Activated CD4-positive, CD25-positive, alpha-beta regulatory T cell treated with anti-CD3 and anti-CD28 coated beads, Interleukin-2, amount 50 U/mL, for 72 hours (primary cell): ENCODE results near the gene ZNF618.

Experiments
- DNase-seq: peaks from one replicate; pipeline ENCODE4 v3.0.0; 2021

The ZNF618 gene

DNA sequence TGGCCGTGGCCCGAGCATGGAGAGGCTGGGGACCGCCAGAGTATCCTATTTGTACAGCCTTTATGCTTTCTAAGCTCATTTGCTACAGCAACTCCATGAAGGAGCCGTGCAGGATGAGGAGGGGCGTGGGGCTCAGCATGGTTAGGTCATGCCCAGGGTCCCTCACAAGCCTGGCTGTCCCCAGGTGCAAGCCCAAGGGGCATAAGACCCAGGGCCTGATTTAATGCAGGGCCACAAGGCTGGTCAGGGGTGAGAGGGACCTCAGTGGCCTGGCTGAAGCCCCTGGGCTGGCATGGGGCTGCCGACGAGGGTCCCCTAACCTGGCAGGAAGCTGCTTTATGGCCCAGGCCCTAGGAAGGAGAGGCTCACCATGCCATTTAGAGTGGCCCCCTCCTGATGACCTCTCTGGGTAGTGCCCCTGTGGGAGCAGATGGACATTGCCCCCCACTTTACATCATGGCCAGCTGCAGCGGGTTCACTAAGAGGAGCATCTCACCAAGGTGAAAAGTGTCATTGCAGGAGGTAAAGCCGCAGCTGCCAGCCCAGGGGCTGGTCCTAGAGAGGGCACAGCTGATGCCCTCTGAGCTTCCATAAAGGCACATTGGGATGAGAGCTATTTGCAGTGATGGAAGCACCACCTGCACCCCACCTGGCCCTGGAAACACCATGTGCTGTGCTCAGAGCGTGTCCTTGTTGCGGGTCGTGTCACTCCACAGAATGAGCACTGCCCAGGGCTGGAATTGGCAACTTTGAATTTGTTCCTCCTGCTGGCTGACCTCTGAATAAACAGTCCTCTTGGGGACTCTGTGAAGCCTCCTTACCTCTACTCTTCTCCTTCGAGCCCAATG lies 58.9 kb downstream of the ZNF618 start:
- no peak for DNase-seq

- DNase-seq: no peak
These were observed 59.7 kb downstream of the ZNF618 start for GRCh38 chr9:113935677-113936380.

DNA sequence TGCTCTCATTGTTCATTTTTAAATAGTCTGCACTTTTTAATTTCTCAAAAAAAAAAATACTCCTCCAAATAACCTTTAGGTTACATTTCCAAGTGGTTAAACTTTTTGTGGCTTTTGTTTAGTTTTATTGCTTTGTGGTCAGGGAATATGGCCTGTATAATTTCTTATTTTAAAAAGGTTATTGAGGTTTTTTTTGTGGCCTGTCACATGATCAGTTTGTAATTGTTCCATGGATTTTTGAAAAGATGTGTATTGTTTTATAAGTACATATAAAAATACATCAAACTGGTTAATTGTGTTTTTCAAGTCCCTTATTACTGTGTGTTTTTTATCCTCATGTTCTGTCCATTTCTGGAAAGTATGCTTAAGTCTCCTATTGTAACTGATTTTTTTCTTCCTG lies 64.0 kb downstream of the ZNF618 start:
- DNase-seq: no peak

DNA sequence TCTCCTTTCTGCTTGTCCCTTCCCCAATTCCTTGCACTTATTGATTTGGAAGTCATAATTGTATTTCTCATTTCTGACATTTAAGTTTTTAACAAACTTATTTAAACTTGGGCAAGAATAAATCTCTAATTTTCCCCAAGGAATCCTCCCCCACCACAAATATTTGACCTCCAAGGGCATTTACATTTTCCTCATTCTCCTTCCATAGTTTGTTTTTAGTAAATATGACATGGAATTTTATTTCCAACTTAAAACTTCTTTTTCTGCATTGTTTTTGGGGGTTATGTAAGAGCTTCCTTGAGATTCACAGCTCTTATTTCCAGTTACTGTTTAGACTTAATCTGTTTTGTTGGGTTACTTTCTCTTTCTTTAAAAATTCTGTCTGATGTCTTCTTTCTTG lies 64.9 kb downstream of the ZNF618 start:
- DNase-seq: no peak

DNA sequence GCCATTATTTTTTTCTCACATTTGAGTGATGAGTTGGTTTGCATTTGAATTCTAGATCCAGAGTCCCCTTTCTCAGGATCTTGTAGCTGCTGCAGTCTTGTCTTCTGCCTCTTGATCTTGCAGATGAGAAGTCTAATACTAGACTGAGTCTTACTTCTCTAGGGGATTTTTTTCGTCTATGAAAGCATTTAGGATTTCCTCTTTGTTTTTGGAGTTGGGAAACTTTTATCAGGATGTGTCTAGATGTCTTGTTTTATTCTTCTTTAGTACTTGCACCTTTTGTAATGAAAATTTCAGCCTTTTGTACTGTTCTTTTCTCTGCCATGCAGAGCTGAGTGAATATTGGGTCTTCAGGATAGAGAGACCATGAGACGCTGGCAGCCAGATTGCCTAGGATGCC lies 65.4 kb downstream of the ZNF618 start:
- DNase-seq: no peak

DNA sequence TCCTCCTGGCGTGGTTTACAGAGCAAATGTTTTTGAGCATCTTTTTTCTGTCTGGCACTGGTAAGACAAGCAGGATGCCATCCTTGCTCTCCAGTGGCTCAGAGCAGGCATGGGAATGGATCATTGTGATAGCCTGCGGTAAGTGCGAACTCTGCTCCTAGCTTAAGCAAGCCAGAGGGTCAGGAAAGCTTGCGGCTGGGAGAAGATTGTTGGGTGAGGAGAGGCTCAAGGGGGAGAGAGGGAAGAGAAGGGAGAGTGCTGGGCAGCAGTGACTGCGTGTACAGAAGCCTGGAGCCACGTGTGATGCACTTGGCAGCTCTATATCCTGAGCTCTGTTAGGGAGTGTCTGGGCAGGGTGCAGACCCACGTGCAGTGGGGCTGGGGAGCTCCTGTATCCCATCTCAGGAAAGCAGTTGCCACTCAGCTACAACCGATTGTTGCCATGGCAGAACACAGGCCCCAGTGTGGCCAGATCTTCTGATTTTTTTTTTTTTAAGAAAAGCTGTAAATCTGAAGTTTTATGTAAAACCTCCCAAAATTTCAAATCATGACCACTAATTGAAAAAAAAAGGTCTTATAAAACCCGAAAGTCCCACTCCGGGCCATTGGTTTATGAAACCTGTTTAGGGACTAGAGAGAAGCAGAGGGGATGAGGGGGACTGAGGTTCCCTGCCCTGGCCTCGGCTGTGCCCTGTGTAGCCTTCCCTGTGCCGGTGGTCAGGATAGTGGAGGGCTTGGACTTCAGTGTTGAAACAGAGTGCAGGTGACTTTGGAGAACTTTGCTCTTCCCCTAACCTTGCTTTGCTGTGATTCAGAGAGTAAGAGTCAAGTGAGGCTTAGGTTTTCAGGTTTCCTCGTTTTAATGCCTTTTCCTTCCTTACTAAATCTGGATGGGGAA lies 67.3 kb downstream of the ZNF618 start:
- no peak for DNase-seq

- no peak for DNase-seq
These were observed 69.7 kb downstream of the ZNF618 start for GRCh38 chr9:113945784-113946183.

DNA sequence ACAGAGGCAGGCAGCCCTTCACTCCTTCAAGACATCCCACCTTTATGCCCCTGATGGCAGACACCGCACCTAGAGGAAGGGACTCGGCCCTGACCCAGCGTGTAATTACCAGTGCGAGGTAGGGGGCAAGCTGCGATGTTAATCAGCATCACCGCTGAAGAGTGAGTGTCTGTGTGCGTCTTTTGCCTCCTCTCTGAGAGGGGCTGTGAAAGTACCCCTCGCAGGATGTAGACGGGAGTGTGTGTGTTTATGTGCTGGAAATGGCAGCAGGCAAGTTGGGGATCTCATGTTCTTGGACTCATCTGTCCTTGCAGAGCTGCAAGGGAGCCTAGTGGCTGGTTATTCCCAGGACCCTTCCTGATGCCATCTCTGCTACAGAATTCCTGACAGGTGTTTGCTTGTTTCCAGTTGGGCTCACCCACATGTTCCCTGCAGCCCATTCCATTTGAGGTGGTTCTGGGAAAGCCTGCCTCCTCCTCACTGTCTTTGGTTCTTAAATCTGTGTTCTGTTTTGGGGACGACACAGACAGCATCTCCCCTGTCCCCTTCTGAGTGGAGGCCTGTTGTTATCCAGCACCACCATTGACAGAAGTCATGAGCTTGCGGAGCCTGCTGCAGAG lies 70.5 kb downstream of the ZNF618 start:
- no peak for DNase-seq

- DNase-seq: no peak
These were observed 71.8 kb downstream of the ZNF618 start for GRCh38 chr9:113947941-113948340.

- no peak for DNase-seq
These were observed 72.9 kb downstream of the ZNF618 start for GRCh38 chr9:113948891-113949570.

DNA sequence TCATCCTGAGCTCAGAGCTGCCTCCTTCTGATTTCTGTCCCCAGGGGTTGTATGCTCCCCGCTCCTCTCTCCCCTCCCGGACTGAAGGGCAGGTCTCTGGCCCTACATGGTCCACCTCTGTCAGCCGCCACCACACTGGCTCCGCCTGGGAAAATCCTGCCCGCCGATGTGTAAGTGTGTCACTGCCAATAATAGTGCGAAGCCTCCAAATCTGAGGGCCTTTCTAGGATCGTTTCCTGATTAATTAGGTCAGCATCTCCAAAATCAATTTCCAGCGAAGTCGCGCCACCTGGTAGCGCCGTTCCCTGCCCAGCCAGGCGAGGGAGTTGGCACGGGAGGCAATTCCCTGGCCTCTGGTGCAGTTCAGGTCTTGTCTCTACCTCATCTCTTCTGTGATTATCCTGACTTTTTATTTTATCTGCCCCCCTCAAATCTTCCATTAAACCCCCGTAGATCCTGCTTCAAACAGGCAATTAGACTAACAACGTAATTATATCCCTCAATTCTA lies 73.5 kb downstream of the ZNF618 start:
- DNase-seq: no peak

DNA sequence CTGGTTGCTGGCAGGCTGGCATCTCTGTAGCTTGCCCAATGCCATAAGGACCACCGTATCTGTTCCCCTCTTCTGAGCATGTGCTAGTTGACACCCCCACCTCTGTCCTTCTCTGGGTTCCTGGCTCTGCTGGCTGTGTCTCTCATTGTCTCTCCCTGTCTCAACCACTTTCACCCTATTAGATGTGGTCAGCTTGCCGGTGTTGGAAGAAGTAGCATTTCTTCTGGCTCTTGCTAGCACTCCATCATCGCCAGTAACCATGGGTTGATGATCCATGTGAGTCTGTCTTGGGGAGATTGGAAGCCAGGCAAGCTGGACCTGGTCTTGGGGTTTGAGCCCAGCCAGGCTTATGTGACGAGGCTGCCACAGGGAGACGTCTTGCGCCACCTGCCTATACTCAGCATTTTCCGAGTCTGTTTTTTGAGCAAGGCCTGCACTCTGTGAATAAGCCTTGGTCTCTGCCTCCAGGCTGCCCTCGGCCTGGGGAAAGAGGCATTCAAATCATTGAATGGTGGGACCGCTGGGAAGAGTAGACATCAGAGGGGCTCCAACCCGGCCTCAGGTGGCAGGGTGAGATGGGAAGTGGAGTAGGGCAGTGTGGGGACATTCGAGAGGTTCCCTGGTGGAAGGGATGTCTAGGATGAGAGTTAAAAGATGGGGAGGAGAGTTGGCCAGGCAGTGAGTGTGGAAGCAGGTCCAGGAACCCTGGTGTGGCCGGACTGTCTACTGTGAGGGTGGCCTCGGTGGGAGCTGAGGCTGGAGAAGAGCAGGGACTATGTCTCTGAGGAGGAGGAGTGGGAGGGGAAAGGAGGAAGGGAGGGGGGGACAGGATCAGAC lies 74.3 kb downstream of the ZNF618 start:
- DNase-seq: no peak

DNA sequence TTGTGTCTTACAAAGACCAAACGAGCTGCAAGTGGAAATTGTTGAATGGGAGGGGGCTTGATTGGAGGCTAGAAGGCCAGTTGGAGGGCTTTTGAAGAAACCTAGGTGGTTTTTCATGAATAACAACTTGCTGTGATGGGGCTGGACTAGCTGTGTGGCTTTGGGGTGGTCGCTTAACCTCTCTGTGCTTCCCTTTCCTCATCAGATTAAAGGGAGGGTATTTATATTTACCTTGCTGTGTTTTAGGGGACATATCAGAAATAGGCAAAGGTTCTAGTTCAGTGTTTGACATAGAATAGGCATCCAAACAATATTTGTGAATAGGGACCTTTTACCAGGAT lies 74.9 kb downstream of the ZNF618 start:
- DNase-seq: no peak

DNA sequence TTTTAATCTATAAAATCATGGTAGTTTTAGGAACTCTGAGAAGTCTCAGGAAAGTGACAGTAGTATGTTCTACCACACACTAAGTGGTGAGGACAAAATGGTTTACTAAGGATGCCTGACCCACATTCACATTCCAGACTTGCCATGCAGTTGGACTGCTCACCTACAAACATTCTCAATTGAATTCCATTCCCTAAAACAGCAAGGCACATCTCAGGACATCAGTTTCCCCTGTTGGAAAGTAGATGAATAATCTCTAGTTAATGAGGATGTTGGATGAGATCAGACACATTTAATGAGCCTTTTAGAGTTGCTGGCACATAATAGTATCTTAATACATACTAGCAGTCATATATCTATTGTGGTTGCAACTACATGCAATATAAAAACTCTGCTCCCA lies 76.6 kb downstream of the ZNF618 start:
- no peak for DNase-seq

- no peak for DNase-seq
These were observed 77.4 kb downstream of the ZNF618 start for GRCh38 chr9:113953531-113953930.

- no peak for DNase-seq
These were observed 78.5 kb downstream of the ZNF618 start for GRCh38 chr9:113954591-113954990.

GRCh38 chr9:113955076-113955752 lies 79.1 kb downstream of the ZNF618 start:
- DNase-seq: no peak

DNA sequence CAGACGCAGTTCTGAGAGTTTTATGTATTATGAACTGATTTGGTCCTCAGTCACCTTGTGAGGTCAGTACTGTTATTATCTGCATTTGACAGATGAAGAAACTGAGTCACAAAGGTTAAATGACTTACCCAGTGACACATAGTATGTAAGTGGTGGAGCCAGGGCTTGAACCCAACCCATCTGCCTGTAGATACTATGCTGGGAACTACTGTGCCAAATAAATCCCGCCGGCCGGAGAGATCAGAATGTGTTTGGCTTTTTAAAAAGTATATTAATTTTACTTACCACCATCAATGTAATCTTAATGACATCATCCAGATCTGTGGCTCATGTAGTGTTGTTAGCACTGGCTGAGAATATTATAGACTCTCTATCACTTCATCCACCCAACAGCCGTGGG lies 80.8 kb downstream of the ZNF618 start:
- no peak for DNase-seq

DNA sequence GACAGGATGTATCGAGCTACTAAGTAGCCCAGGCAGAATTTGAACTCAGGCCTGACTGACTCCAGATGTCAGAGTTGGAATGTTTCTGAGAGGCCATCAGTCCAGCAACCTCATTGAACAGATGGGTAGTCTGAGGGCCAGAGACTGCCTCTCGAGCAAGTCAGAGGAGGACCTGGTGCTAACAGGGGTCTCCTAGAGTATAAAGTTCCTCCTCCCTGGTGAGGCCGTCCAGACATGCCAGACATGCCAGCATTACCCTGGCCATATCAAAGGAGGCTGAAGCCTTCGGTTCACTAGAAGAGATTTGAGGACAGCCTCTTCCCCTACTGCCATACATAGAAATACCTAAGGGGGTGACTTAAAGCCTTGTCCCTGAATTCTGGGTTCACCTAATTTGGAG lies 81.2 kb downstream of the ZNF618 start:
- DNase-seq: no peak

DNA sequence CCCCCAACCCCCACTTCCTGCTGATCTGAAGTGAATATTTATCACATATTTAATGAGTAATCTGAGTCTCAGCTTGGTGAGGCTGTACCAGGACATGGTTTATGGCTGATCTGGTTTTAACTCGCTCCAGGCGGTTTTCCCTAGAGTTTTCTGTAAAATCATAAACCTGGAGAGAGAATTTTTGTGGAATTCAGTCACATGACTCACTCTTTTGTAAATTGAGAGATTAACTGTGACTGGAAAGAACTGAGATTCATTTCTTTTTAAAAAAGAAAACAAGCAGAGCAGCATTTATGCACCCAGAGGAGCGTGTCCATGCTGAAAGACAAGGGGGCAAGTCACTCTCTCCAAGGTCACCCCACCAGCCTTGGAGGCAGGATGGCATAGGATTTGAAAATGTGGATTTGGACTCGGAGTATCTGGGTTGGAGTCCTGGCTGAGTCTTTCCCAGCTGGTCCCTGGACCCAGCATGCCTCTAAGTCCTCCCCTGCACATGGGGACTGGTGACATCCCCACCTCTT lies 81.8 kb downstream of the ZNF618 start:
- no peak for DNase-seq
